Measurements from ENCODE around the gene EVA1A.
A peak's percentile ranks its signal among the peaks of the same experiment; 100 is the strongest.

EVA1A gene

GRCh38 chr2:75454241-75454620, 106.5 kb downstream of the EVA1A start:
- Histone ChIP-seq H3K27me3 (ENCODE audit: low read depth) (no peaks in the 10 kb centered on the region), H3K4me3 (no peak overlapping the region), H3K4me1 (peaks cover 34% of the 10 kb centered on the region), H3K36me3 (replicated peaks) (no peaks in the 10 kb centered on the region), H3K9me3 (0 out of 2 replicates have a peak, but pooled peaks cover 4% of the 10 kb centered on the region)
- in situ Hi-C loops (cut with MboI; ENCODE audit: low sequenced_read_pairs): loop anchor here (25.0 kb wide), 1 partner anchor 542 kb away; no protein-coding TSS in a partner anchor
- peak; percentile 40 to 89 for DNase-seq (ENCODE audit: low spot score in 2 of 2)

DNA sequence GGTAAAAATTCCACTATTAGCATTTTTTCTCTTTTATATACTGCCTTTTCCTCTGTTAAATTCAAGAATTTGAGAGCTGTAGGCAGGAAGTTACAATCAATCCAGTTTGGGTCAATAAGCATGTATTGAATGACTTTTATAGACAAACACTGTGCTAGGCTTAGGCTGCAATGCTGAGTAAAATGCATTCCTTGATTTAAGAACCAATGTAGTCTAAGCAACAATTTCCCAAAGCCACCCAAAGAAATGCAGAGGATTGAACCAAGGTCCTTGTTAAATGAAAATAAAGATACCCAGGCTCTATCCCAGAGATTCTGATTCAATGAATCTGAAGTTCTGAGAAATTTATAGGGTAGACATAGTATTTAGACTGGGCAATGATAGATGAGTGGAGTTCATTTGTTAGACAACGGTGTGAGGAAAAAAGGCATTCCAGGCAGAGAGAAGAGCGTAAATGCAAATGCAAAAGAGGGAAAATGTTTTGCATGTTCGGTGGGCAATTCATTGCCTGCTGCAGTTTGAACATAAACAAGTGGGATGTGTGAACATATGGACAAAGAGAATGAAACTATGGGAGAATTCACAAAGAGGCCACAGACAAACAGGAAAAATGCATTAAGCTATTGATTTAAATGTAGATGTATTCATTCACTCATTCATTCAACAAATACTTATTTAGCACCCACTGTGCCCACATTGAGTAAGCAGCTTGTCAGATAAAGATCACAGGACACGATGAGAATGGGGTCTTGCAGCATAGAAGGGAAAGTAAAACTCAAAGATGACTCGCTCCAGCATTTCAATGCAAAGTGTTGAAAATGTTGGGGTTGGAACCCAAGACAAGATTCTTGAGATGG, 107.1 kb downstream of the EVA1A start:
- DNase-seq (ENCODE audit: low spot score in 2 of 2): peak; percentile 67 to 95
- in situ Hi-C loops (cut with MboI; ENCODE audit: low sequenced_read_pairs): loop anchor here (25.0 kb wide), 1 partner anchor 541 kb away; no protein-coding TSS in a partner anchor
- no peak overlapping the region for H3K4me3 ChIP-seq

DNA sequence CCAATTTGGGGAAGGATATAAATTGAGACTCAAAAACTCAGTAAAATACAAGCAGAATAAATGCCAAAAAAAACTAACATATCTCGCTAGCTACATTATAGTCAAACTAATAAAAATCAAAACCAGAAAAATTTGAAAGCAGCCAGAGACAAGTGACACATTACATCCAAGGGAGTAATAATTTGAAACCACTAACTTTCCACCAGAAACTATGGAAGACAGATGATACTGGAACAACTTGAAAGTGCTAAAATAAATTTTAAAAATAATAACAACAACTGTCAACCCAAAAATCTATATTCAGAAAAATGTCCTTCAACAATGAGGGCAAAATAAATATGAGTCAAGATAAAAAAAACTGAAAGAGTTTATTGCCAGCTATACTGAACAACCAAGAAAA, 110.7 kb downstream of the EVA1A start:
- H3K4me1 ChIP-seq: peaks cover 26% of the 10 kb centered on the region
- H3K9me3 ChIP-seq: 0 out of 2 replicates have a peak, but pooled peaks cover 4% of the 10 kb centered on the region
- no peak overlapping the region for H3K4me3 ChIP-seq
- H3K36me3 ChIP-seq (replicated peaks): no peaks in the 10 kb centered on the region
- in situ Hi-C loops (cut with MboI; ENCODE audit: low sequenced_read_pairs): loop anchor here (25.0 kb wide), 1 partner anchor 538 kb away; no protein-coding TSS in a partner anchor
- no peaks in the 10 kb centered on the region for H3K27me3 ChIP-seq (ENCODE audit: low read depth)
- no peak for DNase-seq (ENCODE audit: low spot score in 2 of 2)

More for the DNA sequence above, 107.1 kb downstream of the EVA1A start:
- Histone ChIP-seq H3K9me3 (0 out of 2 replicates have a peak, but pooled peaks cover 4% of the 10 kb centered on the region), H3K4me1 (peaks cover 34% of the 10 kb centered on the region), H3K36me3 (replicated peaks) (no peaks in the 10 kb centered on the region), H3K27me3 (ENCODE audit: low read depth) (no peaks in the 10 kb centered on the region)

DNA sequence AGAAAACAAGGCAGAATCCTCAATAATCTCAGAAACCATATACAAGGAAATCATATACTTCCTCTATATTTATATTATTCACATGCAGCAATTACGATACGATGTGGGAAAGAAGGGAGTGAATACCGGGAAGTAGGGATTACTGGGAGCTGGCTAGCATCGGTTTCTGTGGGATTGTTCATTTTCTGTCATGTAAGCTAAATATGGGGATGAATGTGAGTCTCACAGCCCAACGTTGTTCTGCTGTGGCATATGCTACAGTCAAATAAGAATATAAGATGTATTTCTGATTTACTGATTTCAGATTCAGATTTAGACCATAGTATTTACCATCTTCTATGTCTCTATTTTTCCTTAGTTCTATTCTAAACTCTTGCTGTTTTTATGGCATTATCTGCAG, 113.6 kb downstream of the EVA1A start:
- no peak for DNase-seq (ENCODE audit: low spot score in 2 of 2)
- H3K36me3 ChIP-seq (replicated peaks): no peaks in the 10 kb centered on the region
- H3K4me1 ChIP-seq: peaks cover 2% of the 10 kb centered on the region
- in situ Hi-C loops (cut with MboI; ENCODE audit: low sequenced_read_pairs): no loop called here
- no peaks in the 10 kb centered on the region for H3K27me3 ChIP-seq (ENCODE audit: low read depth)
- H3K4me3 ChIP-seq: no peak overlapping the region
- H3K9me3 ChIP-seq: 0 out of 2 replicates have a peak, but pooled peaks cover 4% of the 10 kb centered on the region
